GM19193 (cell line): ENCODE results near the gene TPCN2.

Experiments
- POLR2A ChIP-seq: IDR thresholded peaks from 4 replicates; pipeline ENCODE4 v1.6.1; 2011; ENCODE audit not compliant: insufficient read depth, insufficient read length; ENCODE audit errors: extremely low read depth

The TPCN2 gene

DNA sequence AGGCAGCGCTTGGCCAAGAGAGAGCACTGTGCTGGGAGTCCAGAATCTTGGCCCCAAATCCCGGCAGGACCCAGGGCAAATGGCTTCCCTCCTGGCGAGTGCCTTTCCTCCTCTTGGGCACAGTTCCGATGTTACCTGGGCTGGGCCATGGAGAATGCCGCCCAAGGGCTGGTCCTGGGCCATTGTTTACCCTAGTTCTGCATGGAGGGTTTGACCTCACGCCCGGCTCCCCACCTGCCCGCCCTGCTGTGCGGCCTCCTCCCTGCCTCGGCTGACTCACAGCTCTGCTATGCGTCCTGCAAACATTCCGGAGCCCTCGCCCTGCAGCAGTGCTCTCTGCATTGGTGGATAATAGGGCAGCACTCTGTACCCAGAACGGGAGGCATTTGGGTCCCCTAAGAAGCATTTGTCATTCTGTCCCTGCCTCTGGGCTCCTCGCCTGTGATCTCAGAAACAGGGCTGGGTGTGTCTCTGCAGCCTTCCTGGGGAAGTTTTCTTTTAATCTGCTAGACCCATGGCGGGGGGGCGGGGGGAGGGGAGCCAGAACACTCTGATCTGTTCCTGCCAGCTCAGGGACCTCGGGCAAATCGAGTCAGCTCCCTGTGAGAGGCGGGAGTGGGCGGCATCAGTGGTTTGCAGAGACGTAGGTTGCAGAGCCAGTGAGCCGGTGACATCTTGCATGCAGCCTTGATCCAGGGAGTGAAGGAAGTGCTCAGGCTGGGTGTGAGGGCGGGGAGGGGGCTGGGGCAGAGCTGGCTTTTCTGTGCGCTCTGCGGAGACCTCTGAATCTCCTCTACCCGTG lies 74.1 kb downstream of the TPCN2 start:
- TF ChIP-seq POLR2A = no peak

DNA sequence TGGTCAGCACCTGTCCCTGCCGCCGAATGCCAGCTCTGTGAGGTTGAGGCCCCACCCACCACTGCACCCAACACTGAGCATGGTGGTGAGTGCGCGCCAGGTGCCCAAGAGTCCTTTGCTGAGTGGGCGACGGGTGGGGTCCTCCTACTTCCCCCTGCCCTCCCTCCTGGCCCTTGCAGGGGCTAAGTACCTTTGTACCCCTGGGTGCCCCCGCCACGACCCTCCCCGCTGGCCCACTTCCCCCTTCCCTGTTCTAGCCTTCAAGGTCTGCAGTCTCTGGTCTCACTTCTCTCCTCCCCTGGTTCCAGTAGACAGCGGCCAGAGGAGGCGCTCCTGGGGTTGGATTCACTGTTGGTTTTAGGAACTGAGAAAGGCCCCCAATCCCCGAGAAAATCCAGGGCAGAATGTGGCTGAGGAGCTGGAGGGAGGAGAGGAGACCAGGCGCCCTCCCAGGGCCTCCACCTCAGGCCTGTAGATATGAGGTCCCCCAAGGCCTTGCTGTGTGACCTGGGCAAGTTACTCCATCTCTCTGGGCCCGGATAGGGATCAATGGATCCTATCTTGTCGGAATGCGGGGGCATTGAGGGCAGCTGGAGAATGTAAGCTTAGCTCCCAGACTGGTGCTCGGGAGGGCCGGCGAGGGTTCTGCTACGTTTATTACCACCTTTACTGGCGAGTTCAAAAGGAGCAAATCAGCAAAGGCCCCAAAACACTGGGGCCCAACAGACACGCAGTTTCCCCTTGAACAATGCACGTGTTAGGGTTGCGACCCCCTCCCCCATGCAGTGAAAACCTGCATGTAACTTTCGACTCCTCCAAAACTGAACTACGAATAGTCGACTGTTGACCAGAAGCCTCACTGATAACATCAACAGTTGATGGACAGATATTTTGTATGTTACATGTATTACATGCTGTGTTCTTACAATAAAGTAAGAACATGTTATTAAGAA lies 75.1 kb downstream of the TPCN2 start:
- TF ChIP-seq POLR2A = no peak

DNA sequence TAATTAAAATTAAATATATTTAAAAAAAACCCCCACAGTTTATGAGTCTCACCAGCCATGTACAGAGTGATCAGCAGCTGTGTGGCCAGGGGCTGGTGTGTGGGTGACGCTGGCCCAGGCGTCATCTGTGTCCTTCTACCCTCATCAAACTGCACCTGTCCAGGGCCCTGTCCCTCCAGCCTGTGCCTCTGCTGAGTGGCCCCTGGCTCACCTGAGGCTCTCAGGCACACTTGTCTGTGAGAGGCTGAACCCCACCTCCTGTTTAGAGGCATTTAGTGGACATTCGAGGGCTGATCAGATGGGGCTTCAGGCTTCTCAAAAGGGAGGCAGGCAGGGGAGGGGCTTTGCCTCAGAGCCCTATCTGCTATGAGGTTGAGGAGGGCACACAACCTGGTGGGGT lies 77.1 kb downstream of the TPCN2 start:
- no peak for TF ChIP-seq POLR2A

DNA sequence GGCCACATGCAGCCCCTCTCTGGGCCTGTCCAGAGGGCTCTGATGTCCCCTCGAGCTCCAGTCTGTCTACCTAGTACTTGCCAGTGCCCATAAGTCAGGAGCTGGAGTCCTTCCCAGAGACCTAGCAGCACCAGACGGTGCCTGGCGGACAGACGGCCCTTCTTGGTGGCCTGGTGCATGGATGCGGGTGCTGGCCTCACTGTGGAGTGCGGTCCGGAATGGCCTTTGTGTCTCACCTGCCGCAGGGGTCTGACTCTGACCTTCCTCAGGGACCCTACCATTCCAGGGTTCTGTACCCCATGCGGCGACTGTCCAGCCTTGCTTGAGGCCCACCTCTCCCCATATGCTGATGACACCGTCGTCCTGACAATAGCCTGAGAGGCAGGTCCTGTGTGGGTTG lies 77.6 kb downstream of the TPCN2 start:
- no peak for TF ChIP-seq POLR2A

DNA sequence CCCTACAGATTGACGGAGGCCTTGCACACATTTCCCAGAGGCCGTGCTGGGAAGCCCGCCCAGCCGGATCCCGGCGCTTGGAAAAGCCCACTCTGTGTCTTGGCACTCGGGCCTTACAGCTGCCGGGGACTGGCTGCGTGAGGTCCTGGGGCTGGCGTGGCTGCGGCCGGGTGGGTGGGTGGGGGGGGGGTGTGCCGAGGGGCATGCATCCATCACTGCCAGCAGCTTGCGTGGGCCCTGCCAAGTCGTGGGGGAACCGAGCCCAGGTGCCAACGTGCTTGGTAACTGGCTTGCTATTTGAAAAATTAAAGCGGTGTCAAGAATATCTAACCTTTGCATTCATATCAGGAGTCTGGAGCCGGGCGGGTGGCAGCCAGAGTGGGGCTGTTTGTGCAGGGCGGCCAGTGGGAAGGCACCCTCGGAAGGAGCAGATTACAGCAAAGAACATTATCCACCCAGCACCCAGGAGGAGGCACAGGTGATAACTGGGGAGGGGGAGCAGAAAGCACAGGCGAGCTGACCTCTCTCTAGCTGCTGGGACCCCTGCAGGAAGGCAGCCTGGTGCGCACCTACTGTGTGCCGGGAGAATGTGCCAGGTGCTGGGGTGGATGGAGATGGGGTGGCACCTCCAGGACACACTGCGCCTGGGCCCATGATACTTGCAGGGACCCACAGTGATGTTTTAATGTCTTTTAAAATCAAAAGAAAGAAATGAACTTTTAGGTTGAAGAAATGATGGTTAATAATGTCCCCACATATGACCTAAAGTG lies 78.5 kb downstream of the TPCN2 start:
- no peak for TF ChIP-seq POLR2A

DNA sequence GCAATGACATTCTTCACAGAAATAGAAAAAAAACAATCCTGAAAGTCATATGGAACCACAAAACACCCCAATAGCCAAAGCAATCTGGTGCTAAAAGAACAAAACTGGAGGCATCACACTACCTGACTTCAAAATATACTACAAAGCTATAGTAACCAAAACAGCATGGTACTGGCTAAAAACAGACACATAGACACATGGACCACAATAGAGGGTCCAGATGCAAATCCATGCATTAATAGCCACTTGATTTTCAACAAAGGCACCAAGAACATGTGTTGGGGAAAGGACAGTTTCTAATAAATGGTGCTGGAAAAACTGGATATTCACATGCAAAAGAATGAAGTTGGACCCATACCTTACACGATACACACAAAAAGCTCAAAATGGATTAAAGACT lies 79.2 kb downstream of the TPCN2 start:
- TF ChIP-seq POLR2A = no peak

DNA sequence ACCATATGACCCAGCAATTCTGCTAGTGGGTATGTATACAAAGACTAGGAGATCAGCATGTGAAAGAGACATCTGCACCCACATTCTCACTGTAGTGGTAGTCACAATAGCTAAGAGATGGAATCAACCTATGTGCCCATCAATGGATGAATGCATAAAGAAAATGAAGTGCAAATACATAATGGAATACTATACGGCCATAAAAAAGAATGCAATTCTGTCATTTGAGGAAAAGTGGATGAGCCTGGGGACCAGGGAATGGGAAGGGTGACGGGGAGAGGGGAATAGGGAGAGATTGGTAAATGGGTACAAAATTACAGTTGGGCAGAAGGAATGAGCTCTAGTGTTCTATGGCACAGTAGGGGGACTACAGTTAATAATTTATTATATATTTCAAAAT lies 80.3 kb downstream of the TPCN2 start:
- TF ChIP-seq POLR2A = no peak

DNA sequence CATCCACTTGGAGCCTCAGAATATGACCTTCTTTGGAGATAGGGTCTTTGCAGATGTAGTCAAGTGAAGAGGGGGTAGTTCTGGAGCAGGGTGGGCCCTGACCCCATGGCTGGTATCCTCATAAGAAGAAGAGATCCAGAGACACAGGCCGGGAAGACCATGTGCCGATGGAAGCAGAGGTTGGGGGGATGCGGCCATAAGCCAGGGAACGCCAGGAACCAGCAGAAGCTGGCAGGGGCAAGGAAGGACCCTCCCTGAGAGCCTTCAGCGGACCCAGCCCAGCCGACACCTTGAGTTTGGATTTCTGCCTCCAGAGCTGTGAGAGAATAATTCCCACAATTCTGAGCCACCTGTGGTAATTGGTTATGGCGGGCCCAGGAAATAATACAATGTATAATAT lies 80.9 kb downstream of the TPCN2 start:
- TF ChIP-seq POLR2A = no peak

DNA sequence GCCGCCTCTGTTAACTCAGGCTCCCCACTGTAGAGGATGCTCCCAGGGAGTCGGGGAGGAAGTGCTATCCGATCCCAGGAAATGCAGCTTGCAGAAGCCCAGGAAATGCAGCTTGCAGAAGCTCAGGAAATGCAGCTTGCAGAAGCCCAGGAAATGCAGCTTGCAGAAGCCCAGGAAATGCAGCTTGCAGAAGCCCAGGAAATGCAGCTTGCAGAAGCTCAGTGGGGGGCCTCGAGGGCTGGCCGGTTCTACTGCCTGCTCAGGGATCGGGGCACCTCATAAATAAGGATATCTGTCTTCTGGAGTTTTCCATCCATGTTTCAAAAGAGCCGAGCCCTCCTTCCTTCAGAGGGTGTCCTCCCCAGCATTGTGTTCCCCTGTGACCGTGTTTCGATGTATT lies 81.9 kb downstream of the TPCN2 start:
- no peak for TF ChIP-seq POLR2A

DNA sequence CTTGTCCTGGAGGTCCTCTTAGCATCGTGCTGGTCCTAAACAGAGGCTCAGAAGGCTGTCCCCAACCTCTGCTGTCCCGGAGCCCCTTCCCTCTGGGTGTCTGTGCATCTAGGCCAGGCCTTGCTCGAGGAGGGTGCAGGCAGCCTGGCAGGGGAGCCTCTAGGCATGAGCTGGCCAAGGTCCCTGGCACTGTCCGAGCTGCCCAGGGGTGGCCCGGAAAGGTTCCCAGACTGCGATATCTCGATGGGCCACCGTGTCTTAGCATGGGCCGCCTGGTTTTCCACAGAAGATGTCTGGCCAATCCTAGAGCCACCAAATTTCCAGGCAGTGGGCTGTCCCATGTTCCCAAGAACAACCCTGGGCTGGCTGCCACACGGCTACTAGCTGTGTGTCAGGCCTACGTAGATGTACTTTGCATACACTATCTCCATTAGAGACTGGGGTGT lies 82.4 kb downstream of the TPCN2 start:
- no peak for TF ChIP-seq POLR2A

DNA sequence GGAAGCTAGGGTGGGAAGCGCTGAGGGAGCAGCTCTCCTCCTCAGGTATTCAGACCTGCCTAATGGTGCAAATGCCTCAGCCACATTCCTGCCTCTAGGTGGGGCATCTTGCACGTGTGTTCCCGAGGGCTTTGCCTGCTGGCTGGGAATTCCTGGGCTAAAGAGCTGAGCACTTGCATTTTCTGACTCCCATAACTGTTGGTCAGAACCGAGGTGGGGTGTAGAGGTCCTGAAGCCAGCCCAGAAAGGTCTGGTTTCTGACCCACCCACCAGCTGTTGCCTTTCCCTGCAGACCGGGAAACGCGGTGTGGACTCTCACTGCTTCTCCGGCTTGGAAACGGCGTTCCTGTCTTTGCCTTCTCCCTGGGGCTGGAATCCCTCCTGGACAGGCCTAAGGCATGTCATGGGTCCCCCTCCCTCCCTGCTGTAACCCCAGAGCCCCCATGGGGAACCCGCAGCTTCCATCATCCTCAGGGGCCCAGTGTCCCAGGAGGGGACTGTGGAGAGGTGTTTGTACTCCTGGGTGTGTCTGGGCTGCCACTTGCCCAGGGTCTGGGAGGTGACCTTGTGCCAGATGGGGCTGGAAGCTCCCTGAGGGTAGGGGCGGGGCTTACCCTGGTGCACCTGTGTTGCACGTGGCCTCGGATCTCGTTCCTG lies 83.0 kb downstream of the TPCN2 start:
- no peak for TF ChIP-seq POLR2A

DNA sequence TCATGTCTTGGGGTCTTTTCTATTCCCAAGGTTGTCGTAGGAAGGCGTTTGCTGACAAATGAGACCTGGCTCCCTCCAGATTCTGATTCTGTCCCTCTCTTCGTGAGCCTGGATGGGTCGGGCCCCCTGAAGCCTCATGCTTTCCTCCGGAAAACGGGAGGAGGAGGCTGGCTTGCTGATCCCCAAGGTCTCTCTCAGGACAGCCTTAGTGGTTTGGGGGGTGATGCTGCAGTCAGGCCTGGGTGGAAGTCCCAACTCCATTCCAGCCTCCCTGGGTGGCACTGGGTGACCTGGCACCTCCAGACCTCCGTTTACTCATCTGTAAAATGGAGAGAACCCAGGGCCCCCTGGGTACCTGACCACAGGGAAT lies 83.6 kb downstream of the TPCN2 start:
- TF ChIP-seq POLR2A = no peak

DNA sequence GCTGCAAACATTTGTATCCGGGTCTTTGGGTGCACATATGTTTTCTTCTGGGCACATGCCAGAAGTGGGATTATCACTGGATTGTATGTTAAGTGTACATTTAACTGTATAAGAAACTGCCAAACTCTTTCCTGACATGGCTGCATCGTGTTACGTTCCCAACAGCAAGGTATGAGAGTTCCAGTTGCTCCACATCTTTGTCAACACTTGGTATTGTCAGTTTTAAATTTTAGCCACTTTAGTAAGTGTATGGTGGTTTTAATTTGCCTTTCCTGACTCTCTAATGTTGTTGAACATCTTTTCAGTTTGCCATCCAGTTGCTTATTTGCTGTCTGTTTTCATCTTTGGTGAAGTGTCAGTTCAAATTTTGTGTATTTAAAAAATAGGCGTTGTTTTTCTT lies 84.5 kb downstream of the TPCN2 start:
- no peak for TF ChIP-seq POLR2A

DNA sequence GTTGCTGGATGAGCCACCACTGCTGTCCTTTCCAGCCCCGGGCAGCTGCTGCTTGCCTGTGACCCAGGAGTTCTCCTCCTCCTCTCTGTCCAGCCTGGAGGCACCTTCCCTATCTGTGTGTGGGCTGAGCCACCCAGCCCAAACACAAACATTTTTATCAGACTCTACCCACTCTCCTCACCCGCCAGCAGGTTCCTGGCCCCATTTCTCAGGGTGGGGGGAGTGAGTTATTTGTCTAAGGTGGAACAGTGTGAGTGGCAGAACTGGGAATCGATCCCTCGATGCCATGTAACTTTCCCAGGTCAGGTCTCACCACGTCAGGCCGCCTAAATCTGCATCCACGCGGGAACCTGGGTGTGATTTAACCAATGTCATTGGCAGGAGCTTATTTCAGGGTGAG lies 86.2 kb downstream of the TPCN2 start:
- no peak for TF ChIP-seq POLR2A

DNA sequence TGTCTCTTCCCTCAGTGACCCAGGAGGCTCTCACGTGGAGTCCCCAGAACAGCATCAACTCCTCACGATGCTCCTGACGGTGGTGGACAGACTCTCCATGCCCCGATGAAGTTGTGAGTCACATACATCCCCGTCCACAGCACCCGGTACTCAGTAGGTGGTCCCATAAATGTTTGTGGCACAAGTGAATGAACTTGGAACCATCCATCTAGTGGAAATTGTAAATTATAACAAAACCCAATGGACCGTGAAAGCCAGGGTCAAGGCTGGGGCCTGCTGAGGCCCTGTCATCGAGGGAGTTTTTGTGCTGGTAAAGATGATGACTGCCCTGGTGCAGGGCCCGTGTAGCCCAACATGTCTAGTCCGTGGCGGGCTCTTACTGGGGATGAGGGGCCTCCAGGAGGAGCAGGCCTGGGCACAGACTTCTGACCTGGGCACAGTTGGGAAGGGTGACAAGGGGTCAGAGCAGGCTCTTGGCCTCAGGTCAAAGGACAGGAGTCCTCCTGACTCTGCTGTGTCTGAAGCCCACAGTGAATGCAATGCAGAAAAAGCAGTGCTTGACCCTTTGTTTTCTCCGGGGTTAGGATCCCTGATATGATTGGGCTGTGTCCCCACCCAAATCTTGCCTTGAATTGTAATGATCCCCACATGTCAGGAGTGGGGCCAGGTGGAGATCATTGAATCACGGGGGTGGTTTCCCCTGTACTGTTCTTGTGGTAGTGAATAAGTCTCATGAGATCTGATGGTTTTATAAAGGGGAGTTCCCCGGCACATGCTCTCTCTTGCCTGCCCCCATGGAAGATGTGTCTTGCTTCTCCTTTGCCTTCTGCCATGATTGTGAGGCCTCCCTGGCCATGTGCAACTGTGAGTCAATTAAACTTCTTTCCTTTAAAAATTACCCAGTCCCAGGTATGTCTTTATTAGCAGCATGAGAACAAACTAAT lies 87.0 kb downstream of the TPCN2 start:
- no peak for TF ChIP-seq POLR2A
